Liver (tissue), 9 donors: ENCODE measurements around the gene E2F2. TPM values are rescaled to one million over a fixed set of nuclear protein-coding genes. Genes with fewer than 3 reads are reported as not detected.

Experiments used
- DNase-seq: peaks from one replicate; pipeline ENCODE4 v3.0.0-alpha.2; 2017; ENCODE audit warnings: low spot score
- H3K27ac ChIP-seq, 2 donors: one replicate each; pipeline ENCODE4 v1.7.0; 2013; ENCODE audit warnings: inconsistent platforms in 2 of 2, low read length in 2 of 2, control low read depth in 1 of 2, low read depth in 1 of 2, mild to moderate bottlenecking in 1 of 2
- H3K27me3 ChIP-seq, 4 donors: one replicate each; pipeline versions ENCODE4 v1.6.1 to v1.7.0; 2013; ENCODE audit warnings: low read length in 3 of 4, inconsistent platforms in 1 of 4, mild to moderate bottlenecking in 1 of 4, moderate library complexity in 1 of 4; ENCODE audit not compliant: control insufficient read depth in 4 of 4, insufficient read depth in 4 of 4
- H3K36me3 ChIP-seq, 4 donors: one replicate each; pipeline versions ENCODE4 v1.6.1 to v1.7.0; 2013; ENCODE audit warnings: low read length in 3 of 4, mild to moderate bottlenecking in 3 of 4, low read depth in 1 of 4, moderate library complexity in 1 of 4; ENCODE audit not compliant: control insufficient read depth in 4 of 4, insufficient read depth in 3 of 4
- H3K4me1 ChIP-seq, 4 donors: one replicate each; pipeline versions ENCODE4 v1.6.1 to v1.7.0; 2013; ENCODE audit warnings: low read length in 3 of 4, mild to moderate bottlenecking in 3 of 4, moderate library complexity in 1 of 4; ENCODE audit not compliant: control insufficient read depth in 4 of 4, insufficient read depth in 4 of 4
- H3K4me3 ChIP-seq, 3 donors: one replicate each; pipeline versions ENCODE4 v1.6.1 to v1.7.0; 2013; ENCODE audit warnings: low read length in 3 of 3, control low read depth in 1 of 3, low read depth in 1 of 3, mild to moderate bottlenecking in 1 of 3
- H3K9ac ChIP-seq, 2 donors: one replicate each; pipeline ENCODE4 v1.7.0; 2013; ENCODE audit warnings: low read length in 2 of 2, mild to moderate bottlenecking in 2 of 2, moderate library complexity in 2 of 2, control low read depth in 1 of 2, low read depth in 1 of 2
- H3K9me3 ChIP-seq, 4 donors: one replicate each; pipeline versions ENCODE4 v1.6.1 to v1.7.0; 2013; ENCODE audit warnings: low read length in 3 of 4; ENCODE audit not compliant: control insufficient read depth in 4 of 4
- EGR1 ChIP-seq, 2 donors: IDR thresholded peaks; 2 replicates each; pipeline ENCODE4 v1.6.1; 2016 to 2018; ENCODE audit warnings: antibody characterized with exemption in 2 of 2, low read depth in 2 of 2
- FOXA2 ChIP-seq: IDR thresholded peaks from 2 replicates; pipeline ENCODE4 v1.6.1; 2016; ENCODE audit warnings: antibody characterized with exemption
- GABPA ChIP-seq, 2 donors: IDR thresholded peaks in 1 of 2; conservative IDR thresholded peaks in 1 of 2; 2 replicates each; pipeline ENCODE4 v1.6.1; 2016; ENCODE audit warnings: antibody characterized with exemption in 2 of 2, mild to moderate bottlenecking in 1 of 2, moderate library complexity in 1 of 2
- RAD21 ChIP-seq, 2 donors: IDR thresholded peaks; 2 replicates each; pipeline ENCODE4 v1.6.1; 2016; ENCODE audit warnings: antibody characterized with exemption in 2 of 2, mild to moderate bottlenecking in 2 of 2
- RXRA ChIP-seq, 2 donors: IDR thresholded peaks; 2 replicates each; pipeline ENCODE4 v1.6.1; 2017 to 2018; ENCODE audit warnings: antibody characterized with exemption in 2 of 2, mild to moderate bottlenecking in 1 of 2
- SP1 ChIP-seq: IDR thresholded peaks from 2 replicates; pipeline ENCODE4 v1.6.1; 2018; ENCODE audit warnings: antibody characterized with exemption, mild to moderate bottlenecking
- TAF1 ChIP-seq: conservative IDR thresholded peaks from 2 replicates; pipeline ENCODE4 v1.6.1; 2016; ENCODE audit warnings: antibody characterized with exemption, mild to moderate bottlenecking
- YY1 ChIP-seq: IDR thresholded peaks from 2 replicates; pipeline ENCODE4 v1.6.1; 2016; ENCODE audit warnings: antibody characterized with exemption, mild to moderate bottlenecking
- WGBS: extraction: QIAGEN DNeasy Blood & Tissue Kit; methylation state at CpG from one replicate; pipeline ENCODE4 v1.1.7; 2013; 5-methylcytosine and 5-hydroxymethylcytosine counted together
- polyA plus RNA-seq, 2 donors: library from polyadenylated mRNA; stranded (reverse) in 1 of 2; unstranded in 1 of 2; fragments of 200-250 nt in 1 of 2; fragments of >200 nt in 1 of 2; fragmentation: Nextera tagmentation in 1 of 2; extraction: Ambion mirVana in 1 of 2; gene quantifications; one replicate each; pipeline versions ENCODE4 v1.2.1 to v1.2.3, GENCODE V29; 2013 to 2015
- total RNA-seq, 2 donors: library from RNA; depleted of rRNA; stranded (reverse); fragments of >200 nt; gene quantifications; one replicate each; pipeline ENCODE4 v1.2.3, GENCODE V29; 2014
- TF ChIP-seq, protein P1 (sequence below): IDR thresholded peaks from 2 replicates; pipeline ENCODE4 v1.6.1; 2016; ENCODE audit warnings: antibody characterized with exemption
- TF ChIP-seq, protein P2 (sequence below): fragments of 150-350 bp; IDR thresholded peaks from 2 replicates; pipeline ENCODE4 v1.5.1; 2017; ENCODE audit warnings: improper control_type of control experiment, low read depth, low read length; ENCODE audit not compliant: missing input control
- TF ChIP-seq, protein P3 (sequence below): IDR thresholded peaks from 2 replicates; pipeline ENCODE4 v1.6.1; 2016; ENCODE audit warnings: antibody characterized with exemption
- donor health status: healthy.
- donor health status: healthy.
- donor health status: healthy.
- donor health status: healthy.
- donor health status: healthy.

Gene E2F2
- total and polyA plus RNA-seq, 4 donors = 0.08 to 79.9 (median 0.44) TPM

DNA sequence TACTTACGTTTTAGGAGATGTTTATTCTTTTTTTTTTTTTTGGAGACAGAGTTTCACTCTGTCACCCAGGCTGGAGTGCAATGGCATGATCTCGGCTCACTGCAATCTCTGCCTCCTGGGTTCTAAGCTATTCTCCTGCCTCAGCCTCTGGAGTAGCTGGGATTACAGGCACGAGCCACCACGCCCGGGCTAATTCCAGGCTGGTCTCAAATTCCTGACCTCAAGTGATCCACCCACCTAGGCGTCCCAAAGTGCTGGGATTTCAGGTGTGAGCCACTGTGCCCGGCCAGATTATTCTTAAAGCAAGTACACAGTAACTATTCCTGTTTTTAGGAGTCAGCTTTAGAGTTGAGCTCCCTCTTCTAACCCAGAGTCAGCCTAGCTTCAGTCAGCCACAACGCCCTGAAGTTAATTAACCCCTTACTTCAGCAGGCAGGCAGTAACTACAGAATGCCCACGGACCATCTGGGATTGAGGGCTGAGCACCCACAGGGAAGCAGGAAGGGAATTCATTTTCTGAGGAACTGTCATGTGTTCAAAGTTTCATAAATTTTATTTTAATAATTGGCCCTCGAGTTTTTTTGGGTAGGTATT is 33.6 kb upstream of the E2F2 start:
- Histone ChIP-seq H3K27ac (peak overlapping the region; percentile 5 to 47), H3K4me1 (peaks cover 0 to 16% (median 7%) of the 10 kb centered on the region in 4 donors), H3K9me3 (no peaks in the 10 kb centered on the region), H3K36me3 (no peaks in the 10 kb centered on the region), H3K9ac (no peak overlapping the region), H3K4me3 (no peak overlapping the region), H3K27me3 (peaks cover 0 to 4% (median 2%) of the 10 kb centered on the region in 4 donors)
- TF ChIP-seq, protein P1, sequence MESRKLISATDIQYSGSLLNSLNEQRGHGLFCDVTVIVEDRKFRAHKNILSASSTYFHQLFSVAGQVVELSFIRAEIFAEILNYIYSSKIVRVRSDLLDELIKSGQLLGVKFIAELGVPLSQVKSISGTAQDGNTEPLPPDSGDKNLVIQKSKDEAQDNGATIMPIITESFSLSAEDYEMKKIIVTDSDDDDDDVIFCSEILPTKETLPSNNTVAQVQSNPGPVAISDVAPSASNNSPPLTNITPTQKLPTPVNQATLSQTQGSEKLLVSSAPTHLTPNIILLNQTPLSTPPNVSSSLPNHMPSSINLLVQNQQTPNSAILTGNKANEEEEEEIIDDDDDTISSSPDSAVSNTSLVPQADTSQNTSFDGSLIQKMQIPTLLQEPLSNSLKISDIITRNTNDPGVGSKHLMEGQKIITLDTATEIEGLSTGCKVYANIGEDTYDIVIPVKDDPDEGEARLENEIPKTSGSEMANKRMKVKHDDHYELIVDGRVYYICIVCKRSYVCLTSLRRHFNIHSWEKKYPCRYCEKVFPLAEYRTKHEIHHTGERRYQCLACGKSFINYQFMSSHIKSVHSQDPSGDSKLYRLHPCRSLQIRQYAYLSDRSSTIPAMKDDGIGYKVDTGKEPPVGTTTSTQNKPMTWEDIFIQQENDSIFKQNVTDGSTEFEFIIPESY = no peak
- TF ChIP-seq EGR1 (IDR thresholded peaks at IDR 0.05; ENCODE audit: low read depth in 2 of 2) = no peak
- no peak for TF ChIP-seq TAF1
- TF ChIP-seq RAD21 (IDR thresholded peaks at IDR 0.05) = no peak
- no peak for TF ChIP-seq GABPA (IDR thresholded peaks at IDR 0.05 in 1 of 2, conservative IDR thresholded peaks at IDR 0.05 in 1 of 2)
- TF ChIP-seq, protein P2, sequence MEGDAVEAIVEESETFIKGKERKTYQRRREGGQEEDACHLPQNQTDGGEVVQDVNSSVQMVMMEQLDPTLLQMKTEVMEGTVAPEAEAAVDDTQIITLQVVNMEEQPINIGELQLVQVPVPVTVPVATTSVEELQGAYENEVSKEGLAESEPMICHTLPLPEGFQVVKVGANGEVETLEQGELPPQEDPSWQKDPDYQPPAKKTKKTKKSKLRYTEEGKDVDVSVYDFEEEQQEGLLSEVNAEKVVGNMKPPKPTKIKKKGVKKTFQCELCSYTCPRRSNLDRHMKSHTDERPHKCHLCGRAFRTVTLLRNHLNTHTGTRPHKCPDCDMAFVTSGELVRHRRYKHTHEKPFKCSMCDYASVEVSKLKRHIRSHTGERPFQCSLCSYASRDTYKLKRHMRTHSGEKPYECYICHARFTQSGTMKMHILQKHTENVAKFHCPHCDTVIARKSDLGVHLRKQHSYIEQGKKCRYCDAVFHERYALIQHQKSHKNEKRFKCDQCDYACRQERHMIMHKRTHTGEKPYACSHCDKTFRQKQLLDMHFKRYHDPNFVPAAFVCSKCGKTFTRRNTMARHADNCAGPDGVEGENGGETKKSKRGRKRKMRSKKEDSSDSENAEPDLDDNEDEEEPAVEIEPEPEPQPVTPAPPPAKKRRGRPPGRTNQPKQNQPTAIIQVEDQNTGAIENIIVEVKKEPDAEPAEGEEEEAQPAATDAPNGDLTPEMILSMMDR = no peak
- 70% methylated on average over 10 of the region's 10 CpGs for WGBS
- no peak for DNase-seq

DNA sequence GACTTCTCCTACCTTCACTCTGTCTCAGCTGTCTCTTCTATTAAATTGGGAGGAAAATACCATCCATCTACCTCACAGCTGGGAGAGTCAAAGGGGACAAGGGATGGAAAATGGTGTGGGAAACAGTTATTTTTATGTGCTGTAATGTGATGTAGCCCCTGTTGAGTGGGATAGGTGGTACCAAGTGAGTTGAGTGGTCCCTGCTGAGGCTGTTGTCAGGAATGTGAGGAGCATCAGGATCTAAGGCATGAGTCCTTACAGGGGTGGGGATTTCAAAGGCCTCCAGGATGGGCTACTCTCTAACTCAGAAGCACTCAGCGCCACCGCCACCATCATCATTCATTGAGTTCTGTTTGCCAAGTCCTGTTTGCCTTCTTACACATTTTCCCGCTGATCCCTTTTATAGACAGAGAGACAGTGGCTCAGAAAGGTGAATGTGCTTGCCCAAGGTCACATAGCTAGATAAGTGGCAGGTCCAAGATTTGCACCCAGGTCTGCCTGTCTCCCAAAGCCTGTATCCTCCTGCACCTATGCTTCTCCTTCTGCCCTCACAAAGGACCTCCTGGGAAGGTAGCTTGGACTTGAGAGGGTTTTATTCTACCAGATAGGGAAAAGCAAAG is 32.8 kb upstream of the E2F2 start:
- Histone ChIP-seq H3K27ac (peak overlapping the region; percentile 5), H3K9ac (no peak overlapping the region), H3K4me3 (no peak overlapping the region), H3K9me3 (no peaks in the 10 kb centered on the region), H3K36me3 (no peaks in the 10 kb centered on the region), H3K4me1 (peaks cover 3 to 19% (median 8%) of the 10 kb centered on the region in 4 donors), H3K27me3 (peaks cover 0 to 3% (median 0%) of the 10 kb centered on the region in 4 donors)
- DNase-seq = no peak
- WGBS = 75% methylated on average over 3 of the region's 3 CpGs
- TF ChIP-seq SP1 = no peak
- TF ChIP-seq, protein P3, sequence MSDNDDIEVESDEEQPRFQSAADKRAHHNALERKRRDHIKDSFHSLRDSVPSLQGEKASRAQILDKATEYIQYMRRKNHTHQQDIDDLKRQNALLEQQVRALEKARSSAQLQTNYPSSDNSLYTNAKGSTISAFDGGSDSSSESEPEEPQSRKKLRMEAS = no peak
- TF ChIP-seq GABPA (IDR thresholded peaks at IDR 0.05 in 1 of 2, conservative IDR thresholded peaks at IDR 0.05 in 1 of 2) = no peak
- no peak for TF ChIP-seq YY1
- no peak for TF ChIP-seq RAD21 (IDR thresholded peaks at IDR 0.05)
- no peak for TF ChIP-seq FOXA2
- TF ChIP-seq, protein P1 = no peak
- no peak for TF ChIP-seq RXRA (IDR thresholded peaks at IDR 0.05)
